MM.1S (cell line): Measurements from ENCODE around the gene SMG7.

ENCODE experiments used
- EZH2 ChIP-seq: fragments of 300-600 bp; sonication (generic); optimal IDR thresholded peaks from 2 replicates; pipeline ENCODE3; 2017; ENCODE audit warnings: low read depth, mild to moderate bottlenecking, antibody characterized with exemption, low read length, mixed read lengths
- EZH2phosphoT487 ChIP-seq: fragments of 300-600 bp; sonication (generic); IDR thresholded peaks from 2 replicates; pipeline ENCODE4 v1.6.1; 2018; ENCODE audit warnings: antibody characterized with exemption, low read length
- TF ChIP-seq, protein P1 (sequence below): fragments of 300-600 bp; sonication (generic); IDR thresholded peaks from 2 replicates; pipeline ENCODE4 v1.5.1; 2016; ENCODE audit warnings: antibody characterized with exemption, low read length, mixed read lengths

DNA sequence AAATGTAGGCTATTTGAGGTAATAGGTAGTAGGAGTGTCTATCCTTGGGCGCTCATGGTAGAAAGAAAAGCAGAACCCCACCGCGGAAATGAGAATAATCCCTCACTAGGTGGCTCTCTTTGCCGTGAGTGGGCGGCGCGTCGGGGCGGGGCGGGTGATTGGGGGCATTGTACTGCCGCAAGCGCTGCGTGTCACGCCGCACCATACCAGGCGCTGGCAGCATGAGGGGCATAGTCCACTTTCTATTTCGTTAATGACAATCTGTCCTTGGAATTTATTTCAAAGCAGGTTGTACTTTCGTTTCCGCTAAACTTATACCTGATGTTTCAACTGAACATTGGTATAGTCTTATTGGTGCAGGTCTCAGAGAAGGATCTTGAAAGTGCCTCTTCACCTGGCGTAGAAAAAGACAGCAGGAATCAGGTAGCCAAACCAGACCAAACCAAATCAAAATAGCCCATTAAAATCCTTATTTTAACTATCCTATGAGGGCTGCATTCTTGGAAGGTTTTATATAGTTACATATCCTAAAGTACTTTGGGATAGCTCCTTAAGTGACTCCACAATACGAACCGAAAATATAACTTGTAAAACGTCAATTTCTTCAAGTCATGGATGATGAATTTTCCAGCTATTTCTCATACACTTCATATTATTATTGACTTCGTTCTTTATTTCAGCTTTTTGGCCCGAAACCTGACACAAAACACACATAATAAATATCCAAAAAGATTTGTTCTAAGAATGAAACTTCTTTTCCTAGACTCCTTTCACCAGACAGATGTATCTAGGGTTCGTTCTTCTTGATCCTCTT lies 1.9 kb upstream of the SMG7 start:
- TF ChIP-seq, protein P1, sequence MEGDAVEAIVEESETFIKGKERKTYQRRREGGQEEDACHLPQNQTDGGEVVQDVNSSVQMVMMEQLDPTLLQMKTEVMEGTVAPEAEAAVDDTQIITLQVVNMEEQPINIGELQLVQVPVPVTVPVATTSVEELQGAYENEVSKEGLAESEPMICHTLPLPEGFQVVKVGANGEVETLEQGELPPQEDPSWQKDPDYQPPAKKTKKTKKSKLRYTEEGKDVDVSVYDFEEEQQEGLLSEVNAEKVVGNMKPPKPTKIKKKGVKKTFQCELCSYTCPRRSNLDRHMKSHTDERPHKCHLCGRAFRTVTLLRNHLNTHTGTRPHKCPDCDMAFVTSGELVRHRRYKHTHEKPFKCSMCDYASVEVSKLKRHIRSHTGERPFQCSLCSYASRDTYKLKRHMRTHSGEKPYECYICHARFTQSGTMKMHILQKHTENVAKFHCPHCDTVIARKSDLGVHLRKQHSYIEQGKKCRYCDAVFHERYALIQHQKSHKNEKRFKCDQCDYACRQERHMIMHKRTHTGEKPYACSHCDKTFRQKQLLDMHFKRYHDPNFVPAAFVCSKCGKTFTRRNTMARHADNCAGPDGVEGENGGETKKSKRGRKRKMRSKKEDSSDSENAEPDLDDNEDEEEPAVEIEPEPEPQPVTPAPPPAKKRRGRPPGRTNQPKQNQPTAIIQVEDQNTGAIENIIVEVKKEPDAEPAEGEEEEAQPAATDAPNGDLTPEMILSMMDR: peak; percentile 61
- TF ChIP-seq EZH2 (no peak), EZH2phosphoT487 (no peak)
